D721Med (cell line): ENCODE data around the gene SYNCRIP.
"Not testable (repeated sequence)": the region's sequence is repeated elsewhere in the genome, so short reads cannot be mapped to it uniquely, and the experiment has no call there.

Experiments used
- DNase-seq: peaks from one replicate; pipeline ENCODE4 v3.0.0; 2011; ENCODE audit warnings: low spot score; ENCODE audit not compliant: insufficient read length
- FAIRE-seq: peaks from 2 replicates; lab custom pipeline; 2011; peaks lifted over from hg19 to GRCh38; lab: Jason Lieb, UNC
- TF ChIP-seq, protein P1 (sequence below): IDR thresholded peaks from 2 replicates; pipeline ENCODE4 v1.5.1; 2012; ENCODE audit warnings: mild to moderate bottlenecking, control low read depth; ENCODE audit not compliant: insufficient read depth; ENCODE audit errors: missing control alignments

SYNCRIP gene

DNA sequence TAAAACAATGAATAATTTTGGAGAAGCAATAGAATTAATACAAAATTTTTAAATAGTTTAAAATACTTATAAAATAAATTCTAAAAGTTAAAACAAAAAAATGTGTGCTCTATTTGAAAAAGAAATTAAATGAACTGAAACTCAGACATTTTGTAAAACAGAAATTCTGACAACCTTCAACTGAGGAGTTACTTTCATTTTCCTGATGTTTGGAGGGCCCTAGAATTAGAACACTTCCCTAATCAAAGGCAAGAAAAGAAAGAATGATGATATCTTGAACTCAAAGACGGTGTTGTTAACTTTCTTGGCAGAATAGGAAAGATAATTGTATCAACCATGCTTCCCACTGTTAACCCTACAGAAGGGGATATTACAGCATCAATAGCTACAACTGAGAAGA is 77.0 kb downstream of the SYNCRIP start:
- FAIRE-seq (no peak), DNase-seq (no peak)
- TF ChIP-seq, protein P1, sequence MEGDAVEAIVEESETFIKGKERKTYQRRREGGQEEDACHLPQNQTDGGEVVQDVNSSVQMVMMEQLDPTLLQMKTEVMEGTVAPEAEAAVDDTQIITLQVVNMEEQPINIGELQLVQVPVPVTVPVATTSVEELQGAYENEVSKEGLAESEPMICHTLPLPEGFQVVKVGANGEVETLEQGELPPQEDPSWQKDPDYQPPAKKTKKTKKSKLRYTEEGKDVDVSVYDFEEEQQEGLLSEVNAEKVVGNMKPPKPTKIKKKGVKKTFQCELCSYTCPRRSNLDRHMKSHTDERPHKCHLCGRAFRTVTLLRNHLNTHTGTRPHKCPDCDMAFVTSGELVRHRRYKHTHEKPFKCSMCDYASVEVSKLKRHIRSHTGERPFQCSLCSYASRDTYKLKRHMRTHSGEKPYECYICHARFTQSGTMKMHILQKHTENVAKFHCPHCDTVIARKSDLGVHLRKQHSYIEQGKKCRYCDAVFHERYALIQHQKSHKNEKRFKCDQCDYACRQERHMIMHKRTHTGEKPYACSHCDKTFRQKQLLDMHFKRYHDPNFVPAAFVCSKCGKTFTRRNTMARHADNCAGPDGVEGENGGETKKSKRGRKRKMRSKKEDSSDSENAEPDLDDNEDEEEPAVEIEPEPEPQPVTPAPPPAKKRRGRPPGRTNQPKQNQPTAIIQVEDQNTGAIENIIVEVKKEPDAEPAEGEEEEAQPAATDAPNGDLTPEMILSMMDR: no peak

DNA sequence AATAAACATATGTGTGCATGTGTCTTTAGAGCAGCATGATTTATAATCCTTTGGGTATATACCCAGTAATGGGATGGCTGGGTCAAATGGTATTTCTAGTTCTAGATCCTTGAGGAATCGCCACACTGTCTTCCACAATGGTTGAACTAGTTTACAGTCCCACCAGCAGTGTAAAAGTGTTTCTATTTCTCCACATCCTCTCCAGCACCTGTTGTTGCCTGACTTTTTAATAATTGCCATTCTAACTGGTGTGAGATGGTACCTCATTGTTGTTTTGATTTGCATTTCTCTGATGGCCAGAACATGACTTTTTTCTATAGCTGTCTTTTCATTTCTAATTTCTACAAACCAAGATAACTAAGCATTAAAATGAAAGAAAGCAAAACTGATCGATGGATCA is 78.5 kb downstream of the SYNCRIP start:
- not testable (repeated sequence) for FAIRE-seq, DNase-seq
